KOPT-K1 (cell line): ENCODE measurements around the gene MATK.

Experiments used
- H3K27ac ChIP-seq: fragments of 200-600 bp; sonication (generic); 2 replicates; pipeline ENCODE4 v1.5.1; 2016; ENCODE audit warnings: antibody characterized with exemption, mild to moderate bottlenecking, low read depth, low read length; ENCODE audit not compliant: poor library complexity, severe bottlenecking
- H3K36me3 ChIP-seq: fragments of 200-600 bp; sonication (generic); 2 replicates; pipeline ENCODE4 v1.5.1; 2017; ENCODE audit warnings: antibody characterized with exemption, mild to moderate bottlenecking, low read length, moderate library complexity; ENCODE audit not compliant: insufficient read depth
- H3K9me3 ChIP-seq: fragments of 200-600 bp; sonication (generic); 2 replicates; pipeline ENCODE4 v1.5.1; 2017; ENCODE audit warnings: antibody characterized with exemption, low read length, mild to moderate bottlenecking; ENCODE audit not compliant: insufficient read depth, poor library complexity, severe bottlenecking

MATK gene

GRCh38 chr19:3737487-3738205 lies 48.5 kb downstream of the MATK start:
- Histone ChIP-seq H3K27ac (no peak overlapping the region), H3K36me3 (no peaks in the 10 kb centered on the region), H3K9me3 (no peaks in the 10 kb centered on the region)

- no peaks in the 10 kb centered on the region for H3K9me3 ChIP-seq
- H3K36me3 ChIP-seq: no peaks in the 10 kb centered on the region
- no peak overlapping the region for H3K27ac ChIP-seq
Measured at GRCh38 chr19:3736106-3736724, 50.0 kb downstream of the MATK start.

DNA sequence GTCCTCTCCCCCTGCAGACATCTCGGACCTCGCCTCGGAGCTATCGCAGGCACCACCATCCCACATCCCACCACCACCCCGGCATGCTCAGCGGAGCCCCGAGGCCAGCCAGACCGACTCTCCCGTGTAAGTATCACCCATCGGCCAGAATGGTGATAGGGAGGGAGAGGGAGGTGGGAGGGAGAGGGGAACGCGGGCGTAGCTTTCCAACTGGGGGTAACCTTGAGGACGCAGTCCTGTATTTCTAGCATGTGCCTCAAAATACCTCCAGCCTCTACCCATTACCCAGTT lies 51.9 kb downstream of the MATK start:
- Histone ChIP-seq H3K36me3 (no peaks in the 10 kb centered on the region), H3K27ac (no peak overlapping the region), H3K9me3 (no peaks in the 10 kb centered on the region)

GRCh38 chr19:3733549-3734309 lies 52.5 kb downstream of the MATK start:
- Histone ChIP-seq H3K27ac (no peak overlapping the region), H3K36me3 (no peaks in the 10 kb centered on the region), H3K9me3 (no peaks in the 10 kb centered on the region)

- Histone ChIP-seq H3K9me3 (no peaks in the 10 kb centered on the region), H3K36me3 (no peaks in the 10 kb centered on the region), H3K27ac (no peak overlapping the region)
Measured at GRCh38 chr19:3732108-3732507, 54.1 kb downstream of the MATK start.

GRCh38 chr19:3730457-3730958 lies 55.7 kb downstream of the MATK start:
- H3K27ac ChIP-seq: no peak overlapping the region
- H3K36me3 ChIP-seq: no peaks in the 10 kb centered on the region
- H3K9me3 ChIP-seq: no peaks in the 10 kb centered on the region
